ENCODE data around the gene EFCAB7. TPM values are rescaled to one million over a fixed set of nuclear protein-coding genes. Genes with fewer than 3 reads are reported as not detected.

Gene EFCAB7
- total RNA-seq, 1 experiment from 2014 or later = 2.8 TPM

DNA sequence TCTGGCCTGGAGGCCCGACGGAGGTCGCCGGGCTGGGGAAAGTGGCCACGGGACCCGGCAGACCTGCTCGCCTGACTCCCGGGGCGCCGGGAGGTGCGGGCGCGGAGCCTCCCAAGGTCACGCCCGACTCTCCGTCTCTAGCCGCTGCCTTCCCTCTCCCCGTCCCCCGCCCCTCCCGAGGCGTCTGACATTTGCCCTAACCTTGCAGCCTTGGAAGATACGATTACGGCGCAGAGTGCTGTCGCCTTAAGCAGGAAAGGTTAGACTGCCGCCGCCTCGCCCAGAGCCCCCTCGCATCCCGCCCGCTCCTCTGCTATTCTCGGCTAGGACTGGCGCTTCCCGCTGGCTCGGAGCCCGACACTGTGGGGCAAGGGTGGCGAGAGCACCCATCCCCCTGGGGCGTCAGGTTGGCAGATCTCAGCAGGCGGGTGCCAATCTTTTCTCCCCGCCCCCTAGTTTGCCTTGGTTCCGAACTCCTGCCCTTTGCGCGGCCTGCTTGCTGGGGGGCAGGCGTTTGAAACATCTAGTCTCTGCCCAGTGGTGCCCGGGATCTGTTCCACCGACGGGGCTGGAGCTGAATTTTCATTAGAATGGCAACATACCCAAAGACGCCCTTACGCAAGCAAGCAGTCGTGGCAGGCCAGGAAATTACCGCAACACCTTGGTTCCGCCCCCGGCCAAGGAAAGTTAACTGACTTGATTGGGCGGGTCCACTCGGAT lies 70.7 kb downstream of the EFCAB7 start (continued):
- TF ChIP-seq, protein P1, sequence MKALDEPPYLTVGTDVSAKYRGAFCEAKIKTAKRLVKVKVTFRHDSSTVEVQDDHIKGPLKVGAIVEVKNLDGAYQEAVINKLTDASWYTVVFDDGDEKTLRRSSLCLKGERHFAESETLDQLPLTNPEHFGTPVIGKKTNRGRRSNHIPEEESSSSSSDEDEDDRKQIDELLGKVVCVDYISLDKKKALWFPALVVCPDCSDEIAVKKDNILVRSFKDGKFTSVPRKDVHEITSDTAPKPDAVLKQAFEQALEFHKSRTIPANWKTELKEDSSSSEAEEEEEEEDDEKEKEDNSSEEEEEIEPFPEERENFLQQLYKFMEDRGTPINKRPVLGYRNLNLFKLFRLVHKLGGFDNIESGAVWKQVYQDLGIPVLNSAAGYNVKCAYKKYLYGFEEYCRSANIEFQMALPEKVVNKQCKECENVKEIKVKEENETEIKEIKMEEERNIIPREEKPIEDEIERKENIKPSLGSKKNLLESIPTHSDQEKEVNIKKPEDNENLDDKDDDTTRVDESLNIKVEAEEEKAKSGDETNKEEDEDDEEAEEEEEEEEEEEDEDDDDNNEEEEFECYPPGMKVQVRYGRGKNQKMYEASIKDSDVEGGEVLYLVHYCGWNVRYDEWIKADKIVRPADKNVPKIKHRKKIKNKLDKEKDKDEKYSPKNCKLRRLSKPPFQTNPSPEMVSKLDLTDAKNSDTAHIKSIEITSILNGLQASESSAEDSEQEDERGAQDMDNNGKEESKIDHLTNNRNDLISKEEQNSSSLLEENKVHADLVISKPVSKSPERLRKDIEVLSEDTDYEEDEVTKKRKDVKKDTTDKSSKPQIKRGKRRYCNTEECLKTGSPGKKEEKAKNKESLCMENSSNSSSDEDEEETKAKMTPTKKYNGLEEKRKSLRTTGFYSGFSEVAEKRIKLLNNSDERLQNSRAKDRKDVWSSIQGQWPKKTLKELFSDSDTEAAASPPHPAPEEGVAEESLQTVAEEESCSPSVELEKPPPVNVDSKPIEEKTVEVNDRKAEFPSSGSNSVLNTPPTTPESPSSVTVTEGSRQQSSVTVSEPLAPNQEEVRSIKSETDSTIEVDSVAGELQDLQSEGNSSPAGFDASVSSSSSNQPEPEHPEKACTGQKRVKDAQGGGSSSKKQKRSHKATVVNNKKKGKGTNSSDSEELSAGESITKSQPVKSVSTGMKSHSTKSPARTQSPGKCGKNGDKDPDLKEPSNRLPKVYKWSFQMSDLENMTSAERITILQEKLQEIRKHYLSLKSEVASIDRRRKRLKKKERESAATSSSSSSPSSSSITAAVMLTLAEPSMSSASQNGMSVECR (CRISPR knock-in tag; IDR thresholded peaks at IDR 0.05; ENCODE audit: borderline replicate concordance) = peak; percentile 21; the same call in 1 of the 2 replicates
- no peak for TF ChIP-seq ZNF121 (CRISPR knock-in tag; IDR thresholded peaks at IDR 0.05)
- no peak for TF ChIP-seq RELA (CRISPR knock-in tag; IDR thresholded peaks at IDR 0.05; ENCODE audit: borderline replicate concordance)
- TF ChIP-seq, protein P2, sequence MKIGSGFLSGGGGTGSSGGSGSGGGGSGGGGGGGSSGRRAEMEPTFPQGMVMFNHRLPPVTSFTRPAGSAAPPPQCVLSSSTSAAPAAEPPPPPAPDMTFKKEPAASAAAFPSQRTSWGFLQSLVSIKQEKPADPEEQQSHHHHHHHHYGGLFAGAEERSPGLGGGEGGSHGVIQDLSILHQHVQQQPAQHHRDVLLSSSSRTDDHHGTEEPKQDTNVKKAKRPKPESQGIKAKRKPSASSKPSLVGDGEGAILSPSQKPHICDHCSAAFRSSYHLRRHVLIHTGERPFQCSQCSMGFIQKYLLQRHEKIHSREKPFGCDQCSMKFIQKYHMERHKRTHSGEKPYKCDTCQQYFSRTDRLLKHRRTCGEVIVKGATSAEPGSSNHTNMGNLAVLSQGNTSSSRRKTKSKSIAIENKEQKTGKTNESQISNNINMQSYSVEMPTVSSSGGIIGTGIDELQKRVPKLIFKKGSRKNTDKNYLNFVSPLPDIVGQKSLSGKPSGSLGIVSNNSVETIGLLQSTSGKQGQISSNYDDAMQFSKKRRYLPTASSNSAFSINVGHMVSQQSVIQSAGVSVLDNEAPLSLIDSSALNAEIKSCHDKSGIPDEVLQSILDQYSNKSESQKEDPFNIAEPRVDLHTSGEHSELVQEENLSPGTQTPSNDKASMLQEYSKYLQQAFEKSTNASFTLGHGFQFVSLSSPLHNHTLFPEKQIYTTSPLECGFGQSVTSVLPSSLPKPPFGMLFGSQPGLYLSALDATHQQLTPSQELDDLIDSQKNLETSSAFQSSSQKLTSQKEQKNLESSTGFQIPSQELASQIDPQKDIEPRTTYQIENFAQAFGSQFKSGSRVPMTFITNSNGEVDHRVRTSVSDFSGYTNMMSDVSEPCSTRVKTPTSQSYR (CRISPR knock-in tag; IDR thresholded peaks at IDR 0.05) = 0 out of 2 replicates have a peak, but pooled peaks have one; percentile 42
- no peak for TF ChIP-seq NFYB (CRISPR knock-in tag; conservative IDR thresholded peaks at IDR 0.05; ENCODE audit: low read depth)
- TF ChIP-seq, protein P3, sequence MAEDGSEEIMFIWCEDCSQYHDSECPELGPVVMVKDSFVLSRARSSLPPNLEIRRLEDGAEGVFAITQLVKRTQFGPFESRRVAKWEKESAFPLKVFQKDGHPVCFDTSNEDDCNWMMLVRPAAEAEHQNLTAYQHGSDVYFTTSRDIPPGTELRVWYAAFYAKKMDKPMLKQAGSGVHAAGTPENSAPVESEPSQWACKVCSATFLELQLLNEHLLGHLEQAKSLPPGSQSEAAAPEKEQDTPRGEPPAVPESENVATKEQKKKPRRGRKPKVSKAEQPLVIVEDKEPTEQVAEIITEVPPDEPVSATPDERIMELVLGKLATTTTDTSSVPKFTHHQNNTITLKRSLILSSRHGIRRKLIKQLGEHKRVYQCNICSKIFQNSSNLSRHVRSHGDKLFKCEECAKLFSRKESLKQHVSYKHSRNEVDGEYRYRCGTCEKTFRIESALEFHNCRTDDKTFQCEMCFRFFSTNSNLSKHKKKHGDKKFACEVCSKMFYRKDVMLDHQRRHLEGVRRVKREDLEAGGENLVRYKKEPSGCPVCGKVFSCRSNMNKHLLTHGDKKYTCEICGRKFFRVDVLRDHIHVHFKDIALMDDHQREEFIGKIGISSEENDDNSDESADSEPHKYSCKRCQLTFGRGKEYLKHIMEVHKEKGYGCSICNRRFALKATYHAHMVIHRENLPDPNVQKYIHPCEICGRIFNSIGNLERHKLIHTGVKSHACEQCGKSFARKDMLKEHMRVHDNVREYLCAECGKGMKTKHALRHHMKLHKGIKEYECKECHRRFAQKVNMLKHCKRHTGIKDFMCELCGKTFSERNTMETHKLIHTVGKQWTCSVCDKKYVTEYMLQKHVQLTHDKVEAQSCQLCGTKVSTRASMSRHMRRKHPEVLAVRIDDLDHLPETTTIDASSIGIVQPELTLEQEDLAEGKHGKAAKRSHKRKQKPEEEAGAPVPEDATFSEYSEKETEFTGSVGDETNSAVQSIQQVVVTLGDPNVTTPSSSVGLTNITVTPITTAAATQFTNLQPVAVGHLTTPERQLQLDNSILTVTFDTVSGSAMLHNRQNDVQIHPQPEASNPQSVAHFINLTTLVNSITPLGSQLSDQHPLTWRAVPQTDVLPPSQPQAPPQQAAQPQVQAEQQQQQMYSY (CRISPR knock-in tag; IDR thresholded peaks at IDR 0.05) = no peak
- TF ChIP-seq TP53 (CRISPR knock-in tag; IDR thresholded peaks at IDR 0.05) = no peak
- peak; percentile 26; the same call in 1 of the 2 replicates for TF ChIP-seq ZNF423 (CRISPR knock-in tag; IDR thresholded peaks at IDR 0.05)
- no peak for TF ChIP-seq ZNF138 (CRISPR knock-in tag; conservative IDR thresholded peaks at IDR 0.05)
- peak; percentile 91 for TF ChIP-seq ZNF232 (CRISPR knock-in tag; IDR thresholded peaks at IDR 0.05)
- no peak for TF ChIP-seq NFATC4 (CRISPR knock-in tag; IDR thresholded peaks at IDR 0.05)
- 0 out of 2 replicates have a peak, but pooled peaks have one; percentile 69 for TF ChIP-seq ZNF219 (CRISPR knock-in tag; IDR thresholded peaks at IDR 0.05; ENCODE audit: borderline replicate concordance)
- TF ChIP-seq, protein P4, sequence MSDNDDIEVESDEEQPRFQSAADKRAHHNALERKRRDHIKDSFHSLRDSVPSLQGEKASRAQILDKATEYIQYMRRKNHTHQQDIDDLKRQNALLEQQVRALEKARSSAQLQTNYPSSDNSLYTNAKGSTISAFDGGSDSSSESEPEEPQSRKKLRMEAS (CRISPR knock-in tag; IDR thresholded peaks at IDR 0.05) = peak; percentile 41; the same call in 1 of the 2 replicates
- no peak for TF ChIP-seq TEAD4 (CRISPR knock-in tag; IDR thresholded peaks at IDR 0.05)
- TF ChIP-seq, protein P5, sequence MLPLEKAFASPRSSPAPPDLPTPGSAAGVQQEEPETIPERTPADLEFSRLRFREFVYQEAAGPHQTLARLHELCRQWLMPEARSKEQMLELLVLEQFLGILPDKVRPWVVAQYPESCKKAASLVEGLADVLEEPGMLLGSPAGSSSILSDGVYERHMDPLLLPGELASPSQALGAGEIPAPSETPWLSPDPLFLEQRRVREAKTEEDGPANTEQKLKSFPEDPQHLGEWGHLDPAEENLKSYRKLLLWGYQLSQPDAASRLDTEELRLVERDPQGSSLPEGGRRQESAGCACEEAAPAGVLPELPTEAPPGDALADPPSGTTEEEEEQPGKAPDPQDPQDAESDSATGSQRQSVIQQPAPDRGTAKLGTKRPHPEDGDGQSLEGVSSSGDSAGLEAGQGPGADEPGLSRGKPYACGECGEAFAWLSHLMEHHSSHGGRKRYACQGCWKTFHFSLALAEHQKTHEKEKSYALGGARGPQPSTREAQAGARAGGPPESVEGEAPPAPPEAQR (CRISPR knock-in tag; IDR thresholded peaks at IDR 0.05) = no peak
